A673 (cell line): ENCODE data around the gene MRPL42. TPM values are rescaled to one million over a fixed set of nuclear protein-coding genes. Genes with fewer than 3 reads are reported as not detected.

Experiments
- BruUV-seq: library from RNA; stranded (reverse); fragments of 400-500 nt; replicated peaks from 2 replicates; lab custom pipeline; 2021; lab: Mats Ljungman, UMichigan
- CTCF ChIA-PET: fragments of 300-600 bp; sonication (Branson Sonifier 250); formaldehyde crosslinking; loops from one replicate; lab custom pipeline; 2022; ENCODE audit warnings: antibody characterized with exemption; lab: Charles Lee
- POLR2A ChIA-PET: fragments of 300-600 bp; sonication (Branson Sonifier 250); formaldehyde crosslinking; loops from one replicate; lab custom pipeline; 2022; ENCODE audit warnings: antibody characterized with exemption; ENCODE audit not compliant: low non-redundant PET; lab: Charles Lee
- DNase-seq: peaks from one replicate; pipeline ENCODE4 v3.0.0-alpha.2; 2015; ENCODE audit warnings: low spot score
- H3K27ac ChIP-seq: fragments of 200-600 bp; sonication (generic); 2 replicates; pipeline ENCODE4 v1.5.1; 2016; ENCODE audit warnings: mixed run types, low read depth, mild to moderate bottlenecking, mixed read lengths, antibody characterized with exemption, low read length; ENCODE audit not compliant: poor library complexity, severe bottlenecking
- H3K27me3 ChIP-seq: fragments of 200-600 bp; sonication (generic); replicated peaks from 2 replicates; pipeline ENCODE4 v1.6.1; 2017; ENCODE audit warnings: mixed run types, low read depth, mild to moderate bottlenecking, mixed read lengths, antibody characterized with exemption, low read length; ENCODE audit not compliant: insufficient read depth, poor library complexity
- H3K36me3 ChIP-seq: fragments of 200-600 bp; sonication (generic); 2 replicates; pipeline ENCODE4 v1.6.1; 2016; ENCODE audit warnings: mixed run types, mild to moderate bottlenecking, mixed read lengths, antibody characterized with exemption, low read length; ENCODE audit not compliant: insufficient read depth, poor library complexity, severe bottlenecking
- H3K4me1 ChIP-seq: fragments of 200-600 bp; sonication (generic); 2 replicates; pipeline ENCODE4 v1.6.1; 2017; ENCODE audit warnings: mixed run types, mild to moderate bottlenecking, mixed read lengths, antibody characterized with exemption, low read length; ENCODE audit not compliant: insufficient read depth, poor library complexity, severe bottlenecking
- H3K4me3 ChIP-seq: fragments of 200-600 bp; sonication (generic); 2 replicates; pipeline ENCODE4 v1.5.1; 2016; ENCODE audit warnings: low read depth, mixed run types, mild to moderate bottlenecking, mixed read lengths, low read length; ENCODE audit not compliant: poor library complexity, severe bottlenecking
- H3K9me3 ChIP-seq: fragments of 200-600 bp; sonication (generic); 2 replicates; pipeline ENCODE4 v1.6.1; 2016; ENCODE audit warnings: mixed run types, low read depth, mild to moderate bottlenecking, mixed read lengths, antibody characterized with exemption, low read length; ENCODE audit not compliant: poor library complexity, severe bottlenecking
- CTCF ChIP-seq: fragments of 300-800, 200-600 bp; sonication (generic); conservative IDR thresholded peaks from 2 replicates; pipeline ENCODE4 v1.5.1; 2017; ENCODE audit warnings: low read depth, mild to moderate bottlenecking, antibody characterized with exemption, low read length, moderate library complexity, mixed read lengths
- EZH2 ChIP-seq: fragments of 200-600 bp; sonication (generic); IDR thresholded peaks from 2 replicates; pipeline ENCODE4 v1.6.1; 2017; ENCODE audit warnings: borderline replicate concordance, low read depth, mild to moderate bottlenecking, mixed read lengths, antibody characterized with exemption, low read length; ENCODE audit not compliant: poor library complexity, severe bottlenecking
- intact Hi-C: fragments of 100-400 bp; cut with micrococcal nuclease; formaldehyde crosslinking; loops from one replicate; pipeline ENCODE4 v1.10.0; 2022; ENCODE audit not compliant: unreplicated experiment
- total RNA-seq: library from RNA; stranded (reverse); gene quantifications from 2 replicates; pipeline ENCODE4 v1.2.3, GENCODE V29; 2021

Gene MRPL42
- total RNA-seq, 1 experiment from 2014 or later = 196 TPM

GRCh38 chr12:93451423-93452158 is 15.7 kb upstream of the MRPL42 start:
- TF ChIP-seq CTCF = no peak
- no peak for TF ChIP-seq EZH2
- H3K4me1 ChIP-seq = no peaks in the 10 kb centered on the region
- H3K36me3 ChIP-seq = no peaks in the 10 kb centered on the region
- H3K27me3 ChIP-seq = no peaks in the 10 kb centered on the region
- intact Hi-C loops = no loop called here
- BruUV-seq = no TSS peak
- CTCF ChIA-PET = interaction anchor here (0.7 kb wide), 1 partner anchor 776 kb away, joined by 9 read pairs; no protein-coding TSS in a partner anchor
- POLR2A ChIA-PET = interaction anchor here (0.6 kb wide), 1 partner anchor 76 kb away, joined by 8 read pairs; no protein-coding TSS in a partner anchor
- no peak overlapping the region for H3K4me3 ChIP-seq
- H3K27ac ChIP-seq = no peak overlapping the region
- H3K9me3 ChIP-seq = no peaks in the 10 kb centered on the region
- no peak for DNase-seq

- H3K9me3 ChIP-seq = no peaks in the 10 kb centered on the region
- no peak overlapping the region for H3K4me3 ChIP-seq
- H3K27ac ChIP-seq = no peak overlapping the region
- intact Hi-C loops = no loop called here
- no peak for TF ChIP-seq CTCF
- no peak for TF ChIP-seq EZH2
- BruUV-seq = no TSS peak
- H3K36me3 ChIP-seq = no peaks in the 10 kb centered on the region
- H3K4me1 ChIP-seq = no peaks in the 10 kb centered on the region
- CTCF ChIA-PET = no interaction called here
- no peaks in the 10 kb centered on the region for H3K27me3 ChIP-seq
- POLR2A ChIA-PET = no interaction called here
- DNase-seq = no peak
Measured at GRCh38 chr12:93453633-93454032, 13.7 kb upstream of the MRPL42 start.

- BruUV-seq = no TSS peak
- TF ChIP-seq EZH2 (no peak), CTCF (no peak)
- intact Hi-C loops = no loop called here
- Histone ChIP-seq H3K4me1 (no peaks in the 10 kb centered on the region), H3K27ac (no peak overlapping the region), H3K4me3 (no peak overlapping the region), H3K9me3 (no peaks in the 10 kb centered on the region), H3K36me3 (no peaks in the 10 kb centered on the region), H3K27me3 (no peaks in the 10 kb centered on the region)
- CTCF ChIA-PET = no interaction called here
- DNase-seq = no peak
- POLR2A ChIA-PET = no interaction called here
Measured at GRCh38 chr12:93456077-93456476, 11.2 kb upstream of the MRPL42 start.
